Measurements from ENCODE around the gene SAA1.

The SAA1 gene

GRCh38 chr11:18310800-18311340 is 44.8 kb downstream of the SAA1 start:
- DNase-seq (ENCODE audit: low read depth), result no peak

- DNase-seq (ENCODE audit: low read depth), result no peak
Measured at GRCh38 chr11:18312012-18312411, 45.9 kb downstream of the SAA1 start.

- DNase-seq (ENCODE audit: low read depth), result peak; percentile 61
Measured at GRCh38 chr11:18312663-18313420, 46.8 kb downstream of the SAA1 start.

GRCh38 chr11:18313965-18314763 is 48.1 kb downstream of the SAA1 start:
- peak; percentile 58 for DNase-seq (ENCODE audit: low read depth)

- no peak for DNase-seq (ENCODE audit: low read depth)
Measured at GRCh38 chr11:18314784-18315523, 48.9 kb downstream of the SAA1 start.

- DNase-seq (ENCODE audit: low read depth), result no peak
Measured at GRCh38 chr11:18315893-18316292, 49.8 kb downstream of the SAA1 start.

- DNase-seq (ENCODE audit: low read depth), result no peak
Measured at GRCh38 chr11:18317551-18317950, 51.5 kb downstream of the SAA1 start.
